Measurements from ENCODE around the gene MYZAP.

DNA sequence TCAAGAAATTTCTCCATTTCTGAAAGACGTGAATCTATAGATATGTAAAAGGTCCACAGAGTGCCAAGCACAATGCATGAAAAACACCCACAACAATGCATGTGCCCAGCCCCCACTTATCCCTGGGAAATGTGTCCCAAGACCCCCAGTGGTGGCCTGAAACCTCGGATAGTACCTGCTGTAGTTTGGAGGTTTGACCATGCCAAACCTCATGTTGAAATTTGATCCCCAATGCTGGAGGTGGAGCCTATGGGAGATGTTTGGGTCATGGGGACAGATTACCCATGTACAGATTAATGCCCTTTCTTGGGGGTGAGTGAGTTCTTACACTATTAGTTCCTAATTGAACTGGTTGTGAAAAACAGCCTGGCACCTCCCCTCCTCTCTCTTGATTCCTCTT lies 21.4 kb upstream of the MYZAP start:
- TF ChIP-seq, protein P1, sequence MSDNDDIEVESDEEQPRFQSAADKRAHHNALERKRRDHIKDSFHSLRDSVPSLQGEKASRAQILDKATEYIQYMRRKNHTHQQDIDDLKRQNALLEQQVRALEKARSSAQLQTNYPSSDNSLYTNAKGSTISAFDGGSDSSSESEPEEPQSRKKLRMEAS (IDR thresholded peaks at IDR 0.05; ENCODE audit: low read depth): no peak
- no peak for TF ChIP-seq YY1 (IDR thresholded peaks at IDR 0.05; ENCODE audit: low read depth)
- TF ChIP-seq, protein P2, sequence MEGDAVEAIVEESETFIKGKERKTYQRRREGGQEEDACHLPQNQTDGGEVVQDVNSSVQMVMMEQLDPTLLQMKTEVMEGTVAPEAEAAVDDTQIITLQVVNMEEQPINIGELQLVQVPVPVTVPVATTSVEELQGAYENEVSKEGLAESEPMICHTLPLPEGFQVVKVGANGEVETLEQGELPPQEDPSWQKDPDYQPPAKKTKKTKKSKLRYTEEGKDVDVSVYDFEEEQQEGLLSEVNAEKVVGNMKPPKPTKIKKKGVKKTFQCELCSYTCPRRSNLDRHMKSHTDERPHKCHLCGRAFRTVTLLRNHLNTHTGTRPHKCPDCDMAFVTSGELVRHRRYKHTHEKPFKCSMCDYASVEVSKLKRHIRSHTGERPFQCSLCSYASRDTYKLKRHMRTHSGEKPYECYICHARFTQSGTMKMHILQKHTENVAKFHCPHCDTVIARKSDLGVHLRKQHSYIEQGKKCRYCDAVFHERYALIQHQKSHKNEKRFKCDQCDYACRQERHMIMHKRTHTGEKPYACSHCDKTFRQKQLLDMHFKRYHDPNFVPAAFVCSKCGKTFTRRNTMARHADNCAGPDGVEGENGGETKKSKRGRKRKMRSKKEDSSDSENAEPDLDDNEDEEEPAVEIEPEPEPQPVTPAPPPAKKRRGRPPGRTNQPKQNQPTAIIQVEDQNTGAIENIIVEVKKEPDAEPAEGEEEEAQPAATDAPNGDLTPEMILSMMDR (IDR thresholded peaks at IDR 0.05): no peak

Measured in SK-N-SH (cell line).